Stimulated activated CD8-positive, alpha-beta memory T cell treated with anti-CD3 and anti-CD28 coated beads, Interleukin-12 subunit alpha, Interleukin-12 subunit beta, amount 100 ng/mL, for 4 hours (primary cell): ENCODE measurements around the gene RYR1.
"Not testable (repeated sequence)": the region's sequence is repeated elsewhere in the genome, so short reads cannot be mapped to it uniquely, and the experiment has no call there.

Experiments
- DNase-seq: peaks from one replicate; pipeline ENCODE4 v3.0.0-alpha.2; 2020; ENCODE audit warnings: low read depth

The RYR1 gene

DNA sequence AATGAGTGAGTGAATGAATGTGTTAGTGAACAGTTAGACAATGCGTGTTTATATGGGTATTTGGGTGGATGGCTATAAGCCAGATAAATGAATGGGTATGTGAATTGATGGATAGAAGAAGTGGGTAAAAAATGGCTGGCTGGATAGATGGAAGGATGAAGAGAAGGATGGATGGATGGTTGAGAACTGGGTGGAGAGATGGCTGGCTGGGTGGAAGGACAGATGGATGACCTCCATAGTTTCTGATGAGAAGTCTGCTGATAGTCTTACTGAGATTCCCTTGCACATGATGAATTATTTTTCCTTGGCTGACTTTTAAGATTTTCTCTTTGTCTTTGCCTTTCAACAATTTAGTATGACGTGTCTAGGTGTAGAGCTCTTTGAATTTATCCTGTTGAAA is 57.4 kb downstream of the RYR1 start:
- no peak for DNase-seq

DNA sequence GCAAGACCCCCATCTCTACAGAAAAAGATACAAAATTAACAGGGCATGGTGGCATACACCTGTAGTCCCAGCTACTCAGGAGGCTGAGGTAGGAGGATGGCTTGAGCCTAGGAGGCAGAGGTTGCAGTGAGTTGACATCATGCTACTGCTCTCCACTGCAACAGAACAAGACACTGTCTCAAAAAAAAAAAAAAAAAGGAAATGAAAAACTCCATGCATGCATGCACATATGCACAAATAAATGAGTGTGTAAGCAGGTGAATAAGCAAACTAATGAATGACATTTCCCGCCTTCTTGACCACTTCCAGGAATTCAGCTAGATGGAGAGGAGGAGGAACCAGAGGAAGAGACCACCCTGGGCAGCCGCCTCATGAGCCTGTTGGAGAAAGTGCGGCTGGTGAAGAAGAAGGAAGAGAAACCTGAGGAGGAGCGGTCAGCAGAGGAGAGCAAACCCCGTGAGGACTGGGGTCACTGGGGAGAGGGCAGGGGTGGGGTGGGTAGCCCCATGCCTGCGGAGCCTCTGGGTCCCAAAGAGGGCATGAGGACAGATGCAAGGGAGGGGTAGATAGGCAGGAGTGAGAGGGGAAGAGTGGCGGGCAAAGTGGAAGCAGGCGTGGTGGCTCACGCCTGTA is 58.8 kb downstream of the RYR1 start:
- no peak for DNase-seq

DNA sequence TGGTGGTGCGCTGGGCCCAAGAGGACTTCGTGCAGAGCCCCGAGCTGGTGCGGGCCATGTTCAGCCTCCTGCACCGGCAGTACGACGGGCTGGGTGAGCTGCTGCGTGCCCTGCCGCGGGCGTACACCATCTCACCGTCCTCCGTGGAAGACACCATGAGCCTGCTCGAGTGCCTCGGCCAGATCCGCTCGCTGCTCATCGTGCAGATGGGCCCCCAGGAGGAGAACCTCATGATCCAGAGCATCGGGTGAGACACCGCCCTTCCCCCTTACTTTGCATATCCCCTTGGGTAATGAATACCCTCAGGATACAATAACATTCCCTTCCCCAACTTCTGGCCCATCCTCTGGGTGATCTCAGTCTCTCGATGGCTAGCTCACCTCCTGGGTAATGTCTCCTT is 60.9 kb downstream of the RYR1 start:
- no peak for DNase-seq

DNA sequence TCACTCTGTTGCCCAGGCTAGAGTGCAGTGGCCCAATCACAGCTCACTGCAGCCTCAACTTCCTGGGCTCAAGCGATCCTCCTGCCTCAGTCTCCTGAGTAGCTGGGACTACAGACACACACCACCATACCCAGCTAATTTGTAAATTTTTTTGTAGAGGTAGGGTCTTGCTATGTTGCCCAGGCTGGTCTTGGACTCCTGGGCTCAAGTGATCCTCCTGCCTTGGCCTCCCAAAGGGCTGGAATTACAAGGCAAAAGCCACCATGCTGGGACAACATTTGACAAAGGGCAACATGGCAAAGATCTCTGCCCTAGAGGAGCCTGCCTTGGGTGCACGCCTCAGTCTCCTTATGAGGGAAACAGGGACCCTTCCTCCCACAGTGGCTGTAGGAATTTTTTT is 61.9 kb downstream of the RYR1 start:
- not testable (repeated sequence) for DNase-seq

DNA sequence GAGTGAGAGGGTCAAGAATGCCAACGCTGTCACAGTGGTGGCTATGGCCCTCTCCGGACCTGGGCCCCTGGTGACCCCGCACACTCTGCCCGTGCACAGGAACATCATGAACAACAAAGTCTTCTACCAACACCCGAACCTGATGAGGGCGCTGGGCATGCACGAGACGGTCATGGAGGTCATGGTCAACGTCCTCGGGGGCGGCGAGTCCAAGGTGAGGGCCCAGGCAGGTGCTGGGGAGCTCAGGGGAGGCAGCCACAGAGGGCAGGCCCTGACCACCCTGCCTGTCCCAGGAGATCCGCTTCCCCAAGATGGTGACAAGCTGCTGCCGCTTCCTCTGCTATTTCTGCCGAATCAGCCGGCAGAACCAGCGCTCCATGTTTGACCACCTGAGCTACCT is 62.6 kb downstream of the RYR1 start:
- DNase-seq, result no peak

DNA sequence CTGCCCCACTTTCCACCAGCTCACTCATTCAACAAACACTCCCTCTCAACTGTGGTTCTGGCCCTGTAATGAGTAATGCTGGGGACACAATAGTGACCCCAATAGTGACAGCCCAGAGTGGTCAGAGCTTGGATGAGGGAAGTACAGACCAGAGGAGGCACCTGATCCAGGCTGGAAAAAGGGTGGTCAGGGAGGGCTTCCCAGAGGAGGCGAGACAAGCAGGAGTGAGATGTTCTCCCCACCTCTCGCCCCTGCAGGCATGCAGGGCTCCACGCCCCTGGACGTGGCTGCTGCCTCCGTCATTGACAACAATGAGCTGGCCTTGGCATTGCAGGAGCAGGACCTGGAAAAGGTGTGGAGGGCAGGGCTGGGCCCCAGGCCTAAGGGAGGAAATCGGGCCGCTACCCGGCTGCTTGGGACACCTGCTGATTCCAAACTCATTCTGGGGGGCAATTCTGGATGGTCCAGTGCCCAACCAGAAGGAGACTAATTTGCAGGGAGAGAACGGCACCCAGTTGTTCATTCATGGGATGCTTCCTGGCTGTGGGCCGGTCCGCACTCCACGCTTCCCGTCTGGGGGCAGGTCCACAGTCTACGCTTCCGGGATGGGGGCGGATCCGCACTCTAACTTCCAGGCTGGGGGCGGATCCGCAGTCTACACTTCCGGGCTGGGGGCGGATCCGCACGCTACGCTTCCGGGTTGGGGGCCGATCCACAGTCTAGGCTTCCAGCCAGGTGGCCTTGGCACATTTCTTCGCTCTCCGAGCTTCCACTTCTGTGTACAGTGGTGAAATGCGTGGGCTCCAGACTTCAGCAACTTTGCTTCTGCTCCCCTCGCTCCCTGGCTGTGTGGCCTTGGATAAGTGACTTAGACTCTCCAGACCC is 63.4 kb downstream of the RYR1 start:
- no peak for DNase-seq

DNA sequence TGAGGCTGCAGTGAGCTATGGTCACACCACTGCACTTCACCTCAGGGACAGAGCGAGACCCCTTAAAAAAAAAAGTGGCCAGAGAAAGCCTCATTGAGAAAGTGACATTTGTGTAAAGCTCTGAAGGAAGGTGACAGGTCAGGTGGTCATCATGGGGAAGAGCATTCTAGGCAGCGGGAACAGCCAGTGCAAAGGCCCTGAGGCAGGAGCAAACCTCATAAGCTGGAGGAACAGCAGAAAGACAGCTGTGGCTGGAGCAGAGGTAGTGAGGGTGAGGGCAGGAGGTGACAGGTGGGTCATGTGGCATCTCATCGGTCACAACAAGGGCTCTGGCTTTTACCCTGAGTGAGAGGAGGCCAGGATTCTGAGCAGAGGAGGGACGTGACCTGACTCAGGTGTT is 64.4 kb downstream of the RYR1 start:
- no peak for DNase-seq

DNA sequence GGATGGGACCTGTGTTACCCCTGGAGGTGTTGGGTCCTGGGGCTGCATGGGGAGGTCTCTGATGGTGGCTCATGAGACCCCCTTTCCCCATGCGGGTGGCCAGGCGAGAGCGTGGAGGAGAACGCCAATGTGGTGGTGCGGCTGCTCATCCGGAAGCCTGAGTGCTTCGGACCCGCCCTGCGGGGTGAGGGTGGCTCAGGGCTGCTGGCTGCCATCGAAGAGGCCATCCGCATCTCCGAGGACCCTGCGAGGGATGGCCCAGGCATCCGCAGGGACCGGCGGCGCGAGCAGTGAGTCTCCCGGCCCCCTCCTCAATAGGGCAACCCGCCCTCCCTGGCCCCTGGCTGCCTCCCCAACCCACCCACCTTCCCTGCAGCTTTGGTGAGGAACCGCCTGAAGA is 66.0 kb downstream of the RYR1 start:
- no peak for DNase-seq

DNA sequence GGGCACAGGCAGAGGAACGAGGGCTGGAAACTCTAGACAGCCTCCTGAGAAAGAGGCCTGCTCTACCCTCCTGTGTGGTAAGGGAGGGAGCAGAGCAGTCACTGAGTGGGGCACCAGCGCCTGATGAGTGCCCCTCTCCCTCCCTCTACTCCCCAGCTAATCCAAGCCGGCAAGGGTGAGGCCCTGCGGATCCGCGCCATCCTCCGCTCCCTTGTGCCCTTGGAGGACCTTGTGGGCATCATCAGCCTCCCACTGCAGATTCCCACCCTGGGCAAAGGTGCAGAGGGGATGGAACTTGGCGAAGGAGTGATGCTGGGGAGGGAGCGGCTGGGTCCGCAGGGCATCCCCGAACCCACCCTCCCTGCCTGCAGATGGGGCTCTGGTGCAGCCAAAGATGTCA is 67.0 kb downstream of the RYR1 start:
- DNase-seq, result no peak

DNA sequence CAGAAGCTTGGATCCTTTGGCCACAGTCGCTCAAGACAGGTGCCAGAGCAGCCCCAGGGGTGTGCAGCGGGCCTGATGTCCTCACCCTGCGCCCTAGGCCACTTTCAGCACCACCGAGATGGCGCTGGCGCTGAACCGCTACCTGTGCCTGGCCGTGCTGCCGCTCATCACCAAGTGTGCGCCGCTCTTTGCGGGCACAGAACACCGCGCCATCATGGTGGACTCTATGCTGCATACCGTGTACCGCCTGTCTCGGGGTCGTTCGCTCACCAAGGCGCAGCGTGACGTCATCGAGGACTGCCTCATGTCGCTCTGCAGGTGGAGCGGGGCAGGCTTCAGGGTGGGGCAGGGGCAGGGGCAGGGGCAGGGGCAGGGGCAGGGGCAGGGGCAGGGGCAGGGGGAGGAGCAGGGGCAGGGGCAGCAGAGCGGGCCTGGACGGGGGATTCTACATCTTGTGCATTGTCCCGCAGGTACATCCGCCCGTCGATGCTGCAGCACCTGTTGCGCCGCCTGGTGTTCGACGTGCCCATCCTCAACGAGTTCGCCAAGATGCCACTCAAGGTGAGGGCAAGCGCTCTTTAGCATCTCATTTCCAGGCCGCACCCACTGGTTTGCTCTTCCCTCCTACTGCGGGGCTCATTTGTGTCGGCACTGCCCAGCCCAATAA is 69.1 kb downstream of the RYR1 start:
- no peak for DNase-seq

DNA sequence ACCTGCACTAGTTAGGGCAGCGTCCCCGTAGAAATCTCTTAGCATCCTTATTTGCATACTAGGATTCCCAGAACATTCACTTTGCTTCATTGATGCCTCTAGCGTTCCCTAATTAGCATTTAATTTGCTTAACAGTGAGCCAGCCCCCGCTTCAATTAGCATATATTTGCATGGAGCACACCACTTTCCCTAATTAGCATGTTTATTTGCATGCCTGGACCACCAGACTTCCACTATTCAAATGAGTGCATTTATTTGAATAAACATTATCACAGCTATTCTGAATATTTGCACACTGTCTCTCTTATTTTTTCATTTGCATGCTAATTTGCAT is 69.6 kb downstream of the RYR1 start:
- DNase-seq, result no peak

DNA sequence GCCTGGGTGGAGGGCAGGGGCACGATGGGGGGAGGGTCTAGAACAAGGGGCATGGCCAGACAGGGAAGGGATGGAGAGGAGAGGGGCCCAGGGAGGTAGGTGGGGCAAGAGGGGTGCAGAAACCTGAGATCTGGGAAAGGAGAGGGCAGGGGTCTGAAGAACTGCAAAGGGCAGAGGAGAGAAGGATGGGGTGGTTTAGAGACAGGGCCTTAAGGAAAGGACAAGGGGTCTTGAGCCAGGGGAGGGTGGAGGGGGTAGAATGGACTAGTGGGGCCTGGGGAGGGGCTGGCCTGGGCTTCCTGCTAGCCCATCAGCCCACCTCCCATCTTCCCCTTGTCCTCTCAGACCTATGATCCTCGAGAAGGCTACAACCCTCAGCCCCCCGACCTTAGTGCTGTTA is 72.5 kb downstream of the RYR1 start:
- DNase-seq, result no peak

DNA sequence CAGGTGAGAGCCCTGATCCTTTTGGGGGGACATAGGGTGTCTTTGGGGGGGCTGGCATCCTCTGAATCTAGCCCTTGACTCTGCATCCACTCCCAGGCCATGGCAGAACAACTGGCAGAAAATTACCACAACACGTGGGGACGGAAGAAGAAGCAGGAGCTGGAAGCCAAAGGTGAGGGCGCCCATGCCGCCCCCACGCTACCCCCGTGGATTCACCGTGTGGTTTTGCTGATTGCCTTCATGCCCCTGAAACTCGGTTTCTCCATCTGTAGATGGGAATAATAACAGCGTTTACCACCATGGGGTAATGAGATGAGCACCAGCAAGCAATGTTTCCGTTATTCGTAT is 72.9 kb downstream of the RYR1 start:
- no peak for DNase-seq

DNA sequence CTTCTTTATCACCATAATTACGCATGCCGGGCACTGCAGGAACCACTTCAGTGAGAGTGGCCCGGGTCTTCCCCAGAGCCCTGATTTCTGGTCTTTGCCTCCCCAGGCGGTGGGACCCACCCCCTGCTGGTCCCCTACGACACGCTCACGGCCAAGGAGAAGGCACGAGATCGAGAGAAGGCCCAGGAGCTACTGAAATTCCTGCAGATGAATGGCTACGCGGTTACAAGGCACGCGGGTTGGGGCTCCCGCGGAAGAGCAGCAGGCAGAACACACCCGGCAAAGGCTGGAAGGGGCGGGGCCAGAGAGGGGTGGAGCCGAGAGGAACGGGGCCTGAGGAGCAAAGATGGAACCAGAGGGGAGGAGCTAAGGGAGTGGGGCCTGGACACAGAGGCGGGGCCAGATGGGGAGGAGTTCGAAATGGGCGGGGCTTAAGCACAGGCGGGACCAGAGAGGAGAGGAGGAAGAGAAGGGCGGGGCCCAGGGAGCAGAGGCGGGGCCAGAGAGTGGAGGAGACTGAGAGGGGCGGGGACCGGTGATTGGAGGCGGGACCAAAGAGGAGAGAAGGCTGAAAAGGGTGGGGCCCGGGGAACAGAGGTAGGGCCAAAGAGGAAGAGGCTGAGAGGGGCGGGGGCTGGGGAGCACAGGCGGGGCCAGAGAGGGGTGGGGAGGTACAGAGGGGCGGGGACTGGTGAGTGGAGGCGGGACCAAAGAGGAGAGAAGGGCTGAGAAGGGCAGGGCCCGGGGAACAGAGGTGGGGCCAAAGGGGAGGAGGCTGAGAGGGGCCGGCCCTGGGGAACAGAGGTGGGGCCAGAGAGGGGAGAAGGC is 73.4 kb downstream of the RYR1 start:
- no peak for DNase-seq

DNA sequence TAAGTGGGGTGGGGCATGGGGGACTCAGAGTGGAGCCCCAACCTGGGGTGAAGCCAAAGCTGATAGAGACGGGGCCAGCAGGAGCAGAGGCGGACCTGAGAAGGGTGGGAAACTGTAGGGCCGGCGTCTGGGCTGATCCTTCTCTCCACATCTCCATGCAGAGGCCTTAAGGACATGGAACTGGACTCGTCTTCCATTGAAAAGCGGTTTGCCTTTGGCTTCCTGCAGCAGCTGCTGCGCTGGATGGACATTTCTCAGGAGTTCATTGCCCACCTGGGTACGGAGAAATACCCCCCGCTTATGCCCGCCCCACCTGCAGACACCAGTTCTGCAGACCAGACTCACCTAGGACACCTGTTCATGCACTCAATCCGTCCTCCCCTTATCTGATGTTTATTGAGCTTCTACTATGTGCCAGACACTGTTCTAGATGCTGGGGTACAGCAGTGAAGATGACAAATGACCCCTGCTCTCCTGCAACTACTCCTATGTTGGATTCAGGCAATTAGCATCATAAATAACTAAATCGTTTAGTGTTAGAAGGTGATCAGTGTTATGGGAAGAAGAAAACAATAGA is 74.1 kb downstream of the RYR1 start:
- no peak for DNase-seq

DNA sequence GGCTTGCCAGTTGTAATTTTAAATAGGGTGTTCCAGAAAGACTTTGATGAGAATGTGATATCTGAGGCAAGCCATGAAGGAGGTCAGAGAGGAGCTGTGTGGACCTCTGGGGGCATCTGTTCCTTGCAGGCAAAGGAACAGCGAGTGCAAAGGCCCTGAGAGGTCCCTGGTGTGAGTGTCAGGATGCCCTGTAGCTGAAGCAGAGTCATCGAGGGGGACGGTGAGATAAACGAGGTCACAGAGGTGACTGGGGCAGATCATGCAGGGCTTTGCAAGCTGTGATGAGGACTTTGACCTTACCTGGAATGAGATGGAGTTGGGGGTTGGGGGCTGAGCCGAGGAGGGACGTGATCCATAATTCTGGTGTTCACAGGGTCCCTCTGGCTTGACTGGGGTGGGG is 75.0 kb downstream of the RYR1 start:
- no peak for DNase-seq

DNA sequence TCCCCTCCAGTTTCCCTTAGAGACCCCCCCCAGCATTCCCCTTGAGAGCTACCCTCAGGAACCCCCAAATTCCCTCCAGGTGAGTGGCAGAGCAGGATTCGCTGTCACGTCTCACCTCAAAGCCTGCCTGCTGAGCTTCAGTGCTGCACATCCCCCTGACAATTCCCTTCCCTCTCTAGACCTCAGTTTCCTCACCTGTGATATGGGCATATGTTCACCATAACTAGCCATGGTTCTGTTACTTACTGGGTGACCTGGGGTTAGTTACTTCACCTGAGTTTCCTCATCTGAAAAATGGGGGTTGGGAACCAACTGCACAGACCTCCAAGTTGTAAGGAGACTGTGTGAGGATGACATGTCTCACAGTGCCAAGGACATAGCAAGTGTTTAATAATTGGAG is 75.5 kb downstream of the RYR1 start:
- no peak for DNase-seq

DNA sequence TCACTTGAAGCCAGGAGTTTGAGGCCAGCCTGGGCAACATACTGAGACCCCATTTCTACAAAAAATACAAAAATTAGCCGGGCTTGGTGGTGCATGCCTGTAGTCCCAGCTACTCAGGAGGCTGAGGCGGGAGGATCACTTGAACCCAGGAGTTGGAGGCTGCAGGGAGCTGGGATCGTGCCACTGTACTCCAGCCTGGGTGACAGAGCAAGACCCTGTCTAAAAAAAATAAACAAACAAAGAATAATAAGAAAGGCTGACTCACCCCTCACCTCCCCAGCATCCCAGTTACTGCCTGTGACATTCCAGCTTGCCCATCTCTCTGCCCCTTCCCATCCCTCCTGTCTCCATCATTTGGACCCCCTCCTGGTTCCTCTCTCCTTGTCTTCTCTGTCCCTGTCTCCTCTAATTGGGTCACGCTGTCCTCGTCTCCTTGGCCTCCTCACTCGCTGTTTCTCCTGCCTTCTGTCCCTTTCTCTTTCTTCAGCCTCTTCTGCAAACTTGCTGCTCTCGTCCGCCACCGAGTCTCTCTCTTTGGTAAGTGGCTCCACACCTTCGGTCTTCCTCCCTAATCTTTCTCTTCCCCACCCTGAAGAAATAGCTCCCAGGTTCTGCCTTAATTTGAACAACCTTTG is 77.7 kb downstream of the RYR1 start:
- no peak for DNase-seq

DNA sequence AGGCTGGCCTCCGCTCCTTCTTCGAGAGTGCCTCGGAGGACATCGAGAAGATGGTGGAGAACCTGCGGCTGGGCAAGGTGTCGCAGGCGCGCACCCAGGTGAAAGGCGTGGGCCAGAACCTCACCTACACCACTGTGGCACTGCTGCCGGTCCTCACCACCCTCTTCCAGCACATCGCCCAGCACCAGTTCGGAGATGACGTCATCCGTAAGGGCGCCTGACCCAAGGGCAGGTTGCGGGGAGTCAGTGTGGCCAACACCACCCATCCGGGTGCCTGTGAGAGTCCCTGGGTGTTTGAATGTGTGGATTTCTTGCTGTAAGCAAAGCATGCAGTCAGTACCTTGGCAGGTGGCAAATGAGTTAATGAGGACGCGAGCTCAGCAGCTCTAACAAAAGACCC is 78.8 kb downstream of the RYR1 start:
- no peak for DNase-seq

DNA sequence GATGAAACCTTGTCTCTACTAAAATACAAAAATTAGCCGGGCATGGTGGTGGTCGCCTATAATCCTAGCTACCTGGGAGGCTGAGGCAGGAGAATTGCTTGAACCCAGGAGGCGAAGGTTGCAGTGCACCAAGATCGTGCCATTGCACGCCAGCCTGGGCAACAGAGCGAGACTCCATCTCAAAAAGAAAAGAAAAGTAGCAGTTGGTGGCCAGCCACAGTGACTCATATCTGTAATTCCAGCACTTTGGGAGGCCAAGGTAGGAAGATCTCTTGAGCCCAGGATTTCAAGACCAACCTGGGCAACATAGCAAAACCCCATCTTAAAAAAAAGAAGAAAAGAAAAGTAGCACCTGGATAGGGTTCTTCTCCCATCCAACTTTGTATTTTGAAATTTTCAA is 79.7 kb downstream of the RYR1 start:
- not testable (repeated sequence) for DNase-seq

DNA sequence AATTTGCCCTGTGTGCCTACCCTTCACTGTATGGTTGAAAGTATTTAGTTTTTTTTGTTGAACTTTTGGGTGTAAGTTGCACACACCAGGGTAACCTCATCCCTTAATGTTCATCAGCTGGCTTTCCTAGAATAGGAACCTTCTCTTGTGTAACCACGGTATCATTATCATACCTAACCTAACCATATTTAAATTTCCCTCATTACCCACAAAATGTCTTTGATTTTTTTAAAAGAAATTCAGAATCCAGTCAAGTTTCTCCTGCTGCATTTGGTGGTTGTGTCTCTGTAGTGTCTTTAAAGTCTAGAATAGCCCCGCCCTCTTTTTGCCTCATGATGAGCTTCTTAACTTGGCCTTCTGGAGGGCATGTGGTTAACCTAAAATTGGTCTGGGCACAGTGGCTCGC is 80.3 kb downstream of the RYR1 start:
- DNase-seq, result no peak
